ENCODE data around the gene MTCL1. TPM values are rescaled to one million over a fixed set of nuclear protein-coding genes. Genes with fewer than 3 reads are reported as not detected.

Gene MTCL1
- total and polyA plus RNA-seq, 9 of the 15 experiments (the other 6 are each of a cell fraction or from before 2014, with no cell fraction given), result 0.21 to 7.4 (median 3.7) TPM

DNA sequence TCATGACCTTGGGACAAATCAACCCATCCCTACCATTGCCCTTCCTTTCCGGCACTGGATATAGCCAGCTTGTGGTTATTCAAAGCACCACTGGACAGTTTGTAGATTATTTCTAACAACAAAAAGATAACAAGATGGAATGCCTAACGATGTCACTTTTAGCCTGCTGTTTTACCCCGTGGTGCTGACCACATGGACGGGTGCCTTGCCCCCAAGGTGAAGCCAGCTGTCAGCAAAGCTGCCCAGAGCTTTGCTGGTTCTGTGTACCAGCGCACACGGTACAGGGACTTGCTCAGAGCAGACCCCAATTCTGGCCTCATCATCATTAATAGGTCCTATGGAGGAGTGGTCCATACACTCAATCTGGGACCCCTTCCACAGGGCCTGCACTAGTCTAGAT lies 118.2 kb downstream of the MTCL1 start:
- no peaks in the 10 kb centered on the region for H3K9me1 ChIP-seq (ENCODE audit: control insufficient read depth, insufficient read depth, low read length)
- ChIA-PET POLR2A (interaction anchor here (1.4 to 2.0 kb wide), 2 partner anchors 12 kb away, joined by 4 to 7 read pairs; no protein-coding TSS in a partner anchor), CTCF (ENCODE audit: low intra/inter-chr PET ratio) (no interaction called here)
- DNase-seq (ENCODE audit: extremely low read depth in 1 of 4, low spot score in 3 of 4), result no peak
- peaks cover 0 to 24% of the 10 kb centered on the region in 2 experiments; a peak in 3 of 5 replicates for H3K4me1 ChIP-seq (replicated peaks in 1 of 2; ENCODE audit: control insufficient read depth in 2 of 2, insufficient read depth in 2 of 2, low read length in 2 of 2)
- no peaks in the 10 kb centered on the region; the same call in 1 of the 2 replicates for H4K20me1 ChIP-seq (replicated peaks; ENCODE audit: control insufficient read depth, insufficient read depth, low read length)
- H3K36me3 ChIP-seq (ENCODE audit: control insufficient read depth, insufficient read depth, low read length), result no peaks in the 10 kb centered on the region
- in situ Hi-C loops (cut with MboI), result no loop called here
- 18% methylated on average over 6 of the region's 6 CpGs for WGBS (ENCODE audit: insufficient coverage, low coverage, missing lambda C conversion rate)
- no TSS peak for BruUV-seq (replicated peaks)
- intact Hi-C loops (cut with micrococcal nuclease), result no loop called here
- TF ChIP-seq ZKSCAN1 (IDR thresholded peaks at IDR 0.05; ENCODE audit: low read depth, low read length) (no peak), CREBBP (IDR thresholded peaks at IDR 0.05; ENCODE audit: low read depth, low read length) (no peak), ZNF384 (IDR thresholded peaks at IDR 0.05; ENCODE audit: low read depth, low read length) (no peak), ILK (tag; IDR thresholded peaks at IDR 0.05; ENCODE audit: borderline replicate concordance, low read depth) (no peak), ZNF165 (CRISPR knock-in tag; IDR thresholded peaks at IDR 0.05; ENCODE audit: borderline replicate concordance) (no peak), ZHX1 (conservative IDR thresholded peaks at IDR 0.05; ENCODE audit: low read length) (no peak), KLF16 (IDR thresholded peaks at IDR 0.05) (no peak), SP2 (IDR thresholded peaks at IDR 0.05; ENCODE audit: extremely low read depth, low read depth, low read length, poor library complexity, severe bottlenecking) (no peak), ZNF696 (CRISPR knock-in tag; conservative IDR thresholded peaks at IDR 0.05) (no peak), FOXJ3 (CRISPR knock-in tag; IDR thresholded peaks at IDR 0.05) (no peak)
- TF ChIP-seq, protein P1, sequence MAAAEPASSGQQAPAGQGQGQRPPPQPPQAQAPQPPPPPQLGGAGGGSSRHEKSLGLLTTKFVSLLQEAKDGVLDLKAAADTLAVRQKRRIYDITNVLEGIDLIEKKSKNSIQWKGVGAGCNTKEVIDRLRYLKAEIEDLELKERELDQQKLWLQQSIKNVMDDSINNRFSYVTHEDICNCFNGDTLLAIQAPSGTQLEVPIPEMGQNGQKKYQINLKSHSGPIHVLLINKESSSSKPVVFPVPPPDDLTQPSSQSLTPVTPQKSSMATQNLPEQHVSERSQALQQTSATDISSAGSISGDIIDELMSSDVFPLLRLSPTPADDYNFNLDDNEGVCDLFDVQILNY (CRISPR knock-in tag; IDR thresholded peaks at IDR 0.05), result no peak
- no peak for FAIRE-seq
- no peak for ATAC-seq
- no peak overlapping the region for H3K27ac ChIP-seq (ENCODE audit: extremely low read depth, low read depth, low read length)
- no peak overlapping the region for H3K4me2 ChIP-seq (ENCODE audit: insufficient read depth, low read length)
- H3K9ac ChIP-seq (ENCODE audit: insufficient read depth in 1 of 2, low read depth in 2 of 2, low read length in 2 of 2), result no peak overlapping the region
- H3K27me3 ChIP-seq (ENCODE audit: control insufficient read depth in 2 of 2, insufficient read depth in 2 of 2, low read length in 2 of 2), result peaks cover 29 to 58% of the 10 kb centered on the region in 2 experiments
- no peaks in the 10 kb centered on the region for H3K79me2 ChIP-seq (ENCODE audit: control insufficient read depth, insufficient read depth, low read length)
- no peak overlapping the region for H2AFZ ChIP-seq (ENCODE audit: low read depth, low read length)
- H3K4me3 ChIP-seq, result no peak overlapping the region
- H3K9me3 ChIP-seq (replicated peaks; ENCODE audit: control insufficient read depth, insufficient read depth, low read depth, low read length), result no peaks in the 10 kb centered on the region

Data from K562 (cell line).